Non-pigmented ciliary epithelial cell (primary cell): ENCODE measurements around the gene TMEM88.

Experiments
- DNase-seq: peaks from one replicate; pipeline ENCODE4 v3.0.0-alpha.2; 2010; ENCODE audit warnings: low read depth

The TMEM88 gene

GRCh38 chr17:7833011-7833794 is 21.7 kb upstream of the TMEM88 start:
- no peak for DNase-seq

- DNase-seq: no peak
These were observed 20.9 kb upstream of the TMEM88 start, which contains the start of gene KDM6B for GRCh38 chr17:7833795-7834541. KDM6B (plus strand) TSS chr17:7834217; CDS start chr17:7845555, 11,338 bp downstream.

DNA sequence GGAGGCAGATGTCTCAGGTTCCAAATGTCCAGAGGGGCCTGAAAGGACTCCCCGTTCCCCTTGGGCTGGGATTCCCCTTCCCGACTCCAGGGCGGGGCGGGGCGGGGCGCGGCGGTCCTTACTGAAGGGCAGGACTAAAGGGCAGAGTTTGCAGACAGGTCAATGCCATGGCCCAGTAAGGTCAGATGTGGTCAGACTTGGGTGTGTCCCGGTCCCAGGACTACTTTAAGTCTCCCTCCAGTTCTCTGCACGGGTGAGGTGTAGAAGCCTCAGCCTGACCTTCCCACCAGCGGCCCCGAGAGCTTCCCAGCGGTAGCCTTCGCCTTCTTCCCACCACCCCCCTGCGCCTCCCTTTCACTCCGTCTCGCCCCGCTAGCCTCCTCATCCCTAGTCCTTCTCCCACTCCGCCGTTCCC is 20.3 kb upstream of the TMEM88 start:
- DNase-seq: no peak

DNA sequence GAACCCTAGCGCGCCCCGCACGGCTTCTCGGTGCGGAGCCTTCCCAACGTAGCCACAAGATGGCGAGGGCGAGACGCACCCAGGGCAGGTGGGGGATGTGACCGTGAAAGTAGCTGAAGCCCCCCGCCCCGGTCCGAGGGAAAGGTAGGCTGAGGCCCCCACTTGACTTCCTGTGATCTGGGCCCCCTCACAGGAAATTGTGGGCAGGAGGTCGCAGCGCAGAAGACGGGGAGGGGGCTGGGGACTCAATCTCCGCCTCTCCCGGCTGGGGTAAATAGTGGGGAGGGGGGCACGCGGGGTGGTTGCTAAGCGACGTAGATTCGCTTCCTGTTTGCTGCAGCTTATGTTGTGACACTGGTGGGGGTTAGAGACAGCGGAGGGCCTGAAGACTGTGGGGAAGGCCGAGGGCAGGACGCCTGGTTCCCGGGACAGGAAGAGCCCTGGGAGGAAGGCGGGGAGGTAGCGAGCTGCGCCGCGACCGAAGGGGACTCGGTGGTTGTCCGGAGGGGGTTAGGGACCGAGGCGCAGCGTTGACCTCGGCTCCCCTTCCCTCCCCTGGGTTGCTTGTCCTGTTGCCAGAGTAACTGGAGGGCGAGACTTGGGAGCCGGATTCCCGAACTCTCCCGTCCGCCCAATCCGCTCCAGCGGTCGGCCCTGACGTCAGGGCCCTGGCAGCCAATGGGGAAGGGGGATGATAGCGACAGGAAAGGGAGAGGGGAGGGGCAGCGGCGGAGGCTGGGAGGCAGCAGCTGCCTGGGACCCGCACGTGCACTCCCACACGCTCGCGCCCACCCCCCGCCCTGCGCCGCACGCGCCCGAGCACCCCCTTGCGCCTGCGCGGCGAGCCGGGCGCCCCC is 19.7 kb upstream of the TMEM88 start:
- peak; percentile 84 for DNase-seq

DNA sequence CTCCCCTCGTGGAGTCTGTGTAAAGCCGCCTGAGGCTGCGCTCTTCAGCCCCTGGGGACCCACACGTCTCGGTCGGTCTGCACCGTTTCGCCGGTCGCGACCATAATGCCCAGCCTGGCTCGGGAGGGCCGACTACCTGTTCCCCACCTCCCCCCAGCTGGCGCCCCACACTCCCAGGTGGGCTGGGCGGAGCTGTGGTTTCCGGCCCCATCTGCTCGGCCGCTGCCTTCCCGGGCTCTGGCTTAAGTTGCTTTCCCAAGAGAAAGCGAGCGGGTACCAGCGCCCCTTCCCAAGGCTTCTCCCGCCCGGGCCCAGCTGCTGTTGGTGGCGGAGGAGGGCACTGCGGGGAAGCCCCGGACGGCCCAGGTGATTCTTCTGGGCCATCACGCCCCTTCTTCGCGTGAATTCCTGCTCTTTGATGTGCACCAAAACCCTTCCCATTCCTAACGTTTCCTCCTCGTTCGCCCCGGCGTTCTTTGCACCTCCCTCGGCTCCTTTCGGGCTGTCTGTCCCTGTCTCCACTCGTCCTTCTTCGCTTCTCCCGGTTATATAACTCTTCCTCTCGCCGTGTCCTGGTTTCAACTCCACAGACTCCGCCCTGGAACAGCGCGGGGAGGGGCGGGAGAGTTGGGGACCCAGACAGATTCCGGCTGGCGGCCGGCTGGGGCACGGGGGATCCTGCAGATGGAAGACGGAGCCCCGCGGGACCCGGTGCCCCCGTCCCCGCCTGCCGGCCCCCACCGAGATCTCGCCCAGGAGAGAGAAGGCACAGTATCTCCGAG is 18.9 kb upstream of the TMEM88 start:
- DNase-seq: no peak

DNA sequence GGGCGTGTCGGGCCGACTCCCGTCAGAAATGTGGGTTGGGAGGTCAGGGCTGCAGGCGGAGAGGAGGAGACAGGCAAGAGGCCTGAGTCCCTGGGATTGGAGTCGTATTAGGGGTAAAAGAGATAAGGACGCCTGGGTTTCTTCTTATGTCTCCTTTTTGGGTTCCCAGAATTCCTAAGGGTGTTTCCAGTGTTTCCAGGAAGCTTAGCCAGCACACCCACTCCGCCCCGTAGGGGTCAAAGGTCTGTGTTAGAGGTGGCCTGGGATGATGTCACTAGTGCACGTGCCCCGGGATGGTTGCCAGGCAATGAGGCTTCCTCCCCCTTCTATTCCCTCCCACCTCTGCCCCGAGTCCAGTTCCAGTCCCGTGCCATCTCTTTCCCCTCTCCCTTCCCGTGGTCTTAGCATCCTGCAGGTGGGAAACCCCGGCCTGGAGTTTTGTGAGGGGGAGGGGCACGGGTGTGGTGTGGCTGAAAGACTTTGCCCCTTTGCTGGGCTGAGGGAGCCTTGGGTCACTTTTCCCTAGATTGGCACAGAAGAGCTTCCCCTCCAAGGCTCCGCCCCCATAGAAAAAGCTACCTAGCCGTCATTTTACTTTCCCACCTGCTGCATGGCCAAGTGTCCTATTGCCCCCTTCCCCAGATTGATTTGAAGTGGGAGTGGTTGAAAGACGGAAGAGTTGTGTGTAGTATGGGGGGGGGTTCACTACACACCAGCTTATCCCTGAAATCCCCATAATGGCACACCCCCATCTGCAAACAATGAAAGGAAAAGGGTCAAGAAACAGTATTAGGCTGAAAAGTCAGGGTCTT is 18.1 kb upstream of the TMEM88 start:
- no peak for DNase-seq

GRCh38 chr17:7837408-7838088 is 17.3 kb upstream of the TMEM88 start:
- DNase-seq: no peak

DNA sequence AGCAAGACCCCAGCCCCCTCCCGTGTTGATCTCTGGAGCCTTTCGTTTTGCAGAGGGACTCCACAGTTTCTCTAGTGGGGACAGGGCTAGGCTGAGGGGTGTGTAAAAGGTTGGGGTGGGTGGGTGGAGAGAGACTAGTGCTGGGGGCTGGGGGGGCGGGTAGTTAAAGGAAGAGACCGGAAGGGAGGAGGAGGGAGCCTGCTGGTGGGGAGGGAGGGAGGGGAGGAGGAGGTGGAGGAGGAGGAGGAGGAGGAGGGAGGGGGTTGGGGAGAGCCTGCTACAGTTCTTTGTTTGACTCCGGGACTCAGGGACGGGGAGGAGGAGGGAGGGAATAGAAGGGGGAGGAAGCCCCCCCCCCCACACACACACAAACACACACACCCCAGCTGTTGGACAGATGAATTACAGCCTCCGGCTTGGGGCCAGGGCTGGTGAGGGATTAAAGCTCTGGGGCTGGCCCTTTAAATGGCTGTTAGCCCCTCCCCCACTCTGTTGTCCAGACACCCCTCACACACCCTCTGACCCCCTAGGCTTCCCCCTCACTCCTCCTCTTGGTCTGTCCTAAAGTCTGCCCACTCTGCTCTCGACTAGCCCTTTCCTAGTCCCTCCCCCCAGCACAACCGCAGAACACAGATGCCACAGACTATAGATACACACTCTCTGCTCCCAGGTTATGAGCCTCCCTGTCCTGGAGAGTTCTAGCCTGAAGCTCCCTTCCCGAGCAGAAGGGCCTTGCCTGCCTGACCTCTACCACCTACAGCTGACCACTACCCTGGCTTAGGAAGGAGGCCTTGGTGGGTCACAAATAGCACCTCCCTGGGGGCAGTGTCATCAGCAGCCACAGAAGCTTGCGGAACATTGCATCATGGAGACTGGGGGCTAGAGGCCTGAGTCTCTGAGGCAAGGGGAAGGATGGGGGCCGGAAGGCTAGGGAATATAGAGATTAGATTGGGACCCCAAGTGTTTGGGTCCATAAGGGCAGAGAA is 16.5 kb upstream of the TMEM88 start:
- no peak for DNase-seq

GRCh38 chr17:7839190-7839875 is 15.5 kb upstream of the TMEM88 start:
- DNase-seq: no peak

DNA sequence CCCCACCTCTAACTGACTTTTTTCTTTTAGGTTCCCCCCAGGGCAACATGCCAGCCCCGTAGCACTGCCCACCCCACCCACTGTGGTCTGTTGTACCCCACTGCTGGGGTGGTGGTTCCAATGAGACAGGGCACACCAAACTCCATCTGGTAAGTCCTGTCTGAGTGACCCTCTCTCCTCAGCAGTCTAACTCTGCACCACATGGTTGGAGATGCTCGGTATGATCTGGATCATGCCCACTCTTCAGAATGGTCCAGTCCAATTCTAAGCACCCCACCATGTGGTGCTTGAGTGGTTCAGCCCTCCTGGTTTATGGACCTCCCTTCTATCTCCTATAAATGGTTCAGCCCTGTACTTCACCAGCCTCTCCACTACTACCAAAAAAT is 15.0 kb upstream of the TMEM88 start:
- DNase-seq: no peak

GRCh38 chr17:7840441-7840840 is 14.4 kb upstream of the TMEM88 start:
- DNase-seq: no peak

DNA sequence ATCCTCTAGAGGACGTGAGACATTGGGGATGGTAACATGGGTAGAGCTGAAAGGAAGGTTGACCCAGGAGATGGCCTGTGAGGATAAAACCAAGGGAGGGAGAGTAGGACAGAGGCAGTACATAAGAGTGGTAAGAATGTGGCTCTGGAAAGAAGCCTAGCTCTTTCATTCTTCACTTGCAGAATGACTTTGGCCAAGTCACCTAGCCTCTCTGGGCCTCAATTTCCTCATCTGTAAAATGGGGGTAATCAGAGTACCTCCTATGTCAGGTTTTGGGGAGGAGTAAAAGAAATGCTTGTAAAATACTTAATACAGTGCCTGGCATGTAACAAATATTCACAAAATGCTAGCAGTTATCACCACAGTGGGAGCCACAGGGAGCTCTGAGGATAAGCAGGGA is 14.0 kb upstream of the TMEM88 start:
- no peak for DNase-seq

GRCh38 chr17:7841396-7841914 is 13.4 kb upstream of the TMEM88 start:
- no peak for DNase-seq

DNA sequence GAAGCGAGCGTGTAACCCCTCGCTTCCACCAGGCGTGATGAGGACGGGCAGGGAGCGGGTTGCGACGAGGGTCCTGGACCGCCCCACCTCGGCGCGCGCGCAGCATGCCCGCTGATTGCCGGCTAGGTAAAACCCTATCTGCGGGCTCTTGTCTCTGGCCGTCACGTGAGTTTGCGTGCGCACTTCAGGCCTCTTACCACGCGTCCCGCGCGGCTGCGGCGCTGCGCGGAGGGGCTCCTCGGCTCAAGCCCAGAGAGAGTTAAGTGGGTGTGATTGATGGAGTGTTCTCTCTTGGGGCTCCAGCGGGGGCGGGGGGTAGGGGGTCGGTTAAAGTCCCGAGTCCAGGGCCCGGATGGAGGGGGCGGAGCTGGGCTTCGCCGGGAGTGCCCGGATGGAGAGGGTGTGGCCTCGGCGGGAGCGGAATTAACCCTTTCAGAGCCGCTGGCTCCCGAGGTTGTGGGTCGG is 12.9 kb upstream of the TMEM88 start:
- DNase-seq: no peak

DNA sequence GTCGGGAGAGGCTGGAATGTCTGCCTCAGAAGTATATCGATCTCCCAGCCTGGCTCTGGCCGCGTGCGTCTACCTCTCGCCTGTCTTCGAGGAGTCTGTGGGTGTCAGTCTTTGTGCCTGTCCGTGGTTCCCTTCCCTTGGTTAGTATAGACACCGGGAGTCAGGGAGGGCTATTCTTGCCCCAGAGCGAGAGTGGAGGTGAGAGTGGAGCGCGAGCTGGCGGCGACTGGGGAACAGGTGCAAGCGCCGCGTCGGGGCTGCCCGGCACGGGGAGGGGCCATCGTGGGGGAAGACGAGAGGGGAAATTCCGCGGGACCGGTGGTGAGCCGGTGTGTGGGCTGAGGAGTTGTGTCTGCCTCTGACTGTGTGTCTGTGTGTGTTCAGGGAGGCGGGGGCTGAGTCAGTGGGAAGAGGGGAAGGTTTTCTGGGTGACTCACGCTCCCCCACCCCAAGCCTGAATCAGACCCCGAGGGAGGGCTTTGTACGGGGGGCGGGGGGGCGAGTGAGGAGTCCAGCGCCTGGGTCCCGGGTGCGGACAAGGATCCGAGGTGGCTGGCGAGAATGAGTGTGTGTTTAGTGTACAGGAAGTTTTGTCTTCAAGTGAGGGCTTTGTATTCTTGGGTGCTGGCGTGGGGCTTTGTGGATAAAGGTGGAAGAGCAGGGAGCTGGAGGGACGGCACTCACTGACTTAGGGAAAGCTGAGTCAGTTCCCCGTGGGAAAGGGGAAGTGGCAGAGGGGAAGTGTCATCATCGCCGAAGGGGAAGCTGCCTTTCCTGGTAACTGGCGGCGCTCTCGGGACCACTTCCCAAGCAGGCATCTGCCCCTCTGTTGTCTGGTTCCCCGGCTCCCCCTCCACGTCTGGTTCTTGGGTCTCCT is 12.2 kb upstream of the TMEM88 start:
- peak; percentile 88 for DNase-seq

DNA sequence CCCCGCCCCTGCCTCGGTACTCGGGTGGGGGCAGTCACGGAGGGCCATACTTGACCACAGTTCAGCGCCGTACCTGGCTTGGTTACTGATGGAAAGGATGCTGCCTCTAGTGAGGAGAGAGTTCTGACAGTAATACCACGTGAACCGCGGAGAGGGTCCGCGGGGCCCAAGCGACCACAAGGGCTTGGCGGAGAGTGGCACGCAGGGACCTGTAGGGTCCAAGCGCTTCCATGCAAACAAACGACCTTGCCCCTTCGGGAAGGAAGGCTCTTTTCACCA is 11.7 kb upstream of the TMEM88 start:
- no peak for DNase-seq
